Inflammatory macrophage treated with lipopolysaccharide for 1 hour (primary cell): ENCODE data around the gene ZFP42.
"Not testable (repeated sequence)": the region's sequence is repeated elsewhere in the genome, so short reads cannot be mapped to it uniquely, and the experiment has no call there.

ENCODE experiments used
- DNase-seq, 2 donors: peaks; one replicate each; pipeline ENCODE4 v3.0.0-alpha.2; 2020 to 2022

Gene ZFP42

GRCh38 chr4:188023682-188024081, 28.1 kb downstream of the ZFP42 start:
- no peak for DNase-seq

GRCh38 chr4:188025476-188025875, 29.9 kb downstream of the ZFP42 start:
- DNase-seq, result no peak

- DNase-seq, result no peak
Observed at GRCh38 chr4:188029114-188029513, 33.5 kb downstream of the ZFP42 start.

GRCh38 chr4:188030401-188030800, 34.8 kb downstream of the ZFP42 start:
- no peak for DNase-seq

GRCh38 chr4:188031751-188032150, 36.2 kb downstream of the ZFP42 start:
- DNase-seq, result no peak

- no peak for DNase-seq
Observed at GRCh38 chr4:188032170-188032569, 36.6 kb downstream of the ZFP42 start.

- no peak for DNase-seq
Observed at GRCh38 chr4:188032583-188032982, 37.0 kb downstream of the ZFP42 start.

GRCh38 chr4:188037003-188037713, 41.6 kb downstream of the ZFP42 start:
- DNase-seq, result no peak

- DNase-seq, result no peak
Observed at GRCh38 chr4:188041721-188042120, 46.1 kb downstream of the ZFP42 start.

- no peak for DNase-seq
Observed at GRCh38 chr4:188042191-188042590, 46.6 kb downstream of the ZFP42 start.

GRCh38 chr4:188043154-188043553, 47.6 kb downstream of the ZFP42 start:
- DNase-seq, result no peak

GRCh38 chr4:188045461-188045860, 49.9 kb downstream of the ZFP42 start:
- not testable (repeated sequence) for DNase-seq

- DNase-seq, result no peak
Observed at GRCh38 chr4:188046657-188047056, 51.1 kb downstream of the ZFP42 start.

- DNase-seq, result no peak
Observed at GRCh38 chr4:188053302-188053701, 57.7 kb downstream of the ZFP42 start.
